NCI-H1092 (cell line): ENCODE results near the gene TPM3.
"Not testable (repeated sequence)": the region's sequence is repeated elsewhere in the genome, so short reads cannot be mapped to it uniquely, and the experiment has no call there.

Experiments
- DNase-seq: peaks from one replicate; lab custom pipeline; 2025; lab: John Stamatoyannopoulos, UW

The TPM3 gene

DNA sequence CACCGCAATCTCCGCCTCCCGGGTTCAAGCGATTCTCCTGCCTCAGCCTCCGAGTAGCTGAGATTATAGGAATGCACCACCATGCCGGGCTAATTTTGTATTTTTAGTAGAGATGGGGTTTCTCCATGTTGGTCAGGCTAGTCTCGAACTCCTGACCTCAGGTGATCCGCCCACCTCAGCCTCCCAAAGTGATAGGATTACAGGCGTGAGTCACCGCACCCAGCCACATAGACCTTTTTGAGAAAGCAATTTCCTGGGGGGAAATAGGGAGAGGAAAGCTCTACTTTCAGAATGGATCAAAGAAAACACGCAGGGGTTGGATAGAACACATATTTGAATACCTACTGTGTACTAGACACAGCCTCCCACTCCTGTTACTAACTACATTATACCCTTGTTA is 13.9 kb upstream of the TPM3 start:
- DNase-seq, result not testable (repeated sequence)

DNA sequence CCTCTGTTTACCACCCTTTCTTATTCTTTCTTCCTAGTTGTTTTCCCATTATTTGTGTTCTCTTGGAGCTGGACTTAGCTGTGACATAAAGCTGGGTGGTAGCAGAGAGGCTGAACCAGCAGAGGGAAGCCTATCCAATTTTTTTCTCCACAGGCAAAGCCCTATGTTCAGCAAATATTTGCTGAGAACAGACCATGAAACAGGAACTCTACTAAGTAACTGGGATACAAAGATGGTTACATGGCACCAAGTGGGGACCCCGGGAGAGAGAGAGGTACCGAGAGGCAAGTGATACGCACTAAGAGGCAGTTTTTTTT is 7.6 kb upstream of the TPM3 start:
- no peak for DNase-seq

DNA sequence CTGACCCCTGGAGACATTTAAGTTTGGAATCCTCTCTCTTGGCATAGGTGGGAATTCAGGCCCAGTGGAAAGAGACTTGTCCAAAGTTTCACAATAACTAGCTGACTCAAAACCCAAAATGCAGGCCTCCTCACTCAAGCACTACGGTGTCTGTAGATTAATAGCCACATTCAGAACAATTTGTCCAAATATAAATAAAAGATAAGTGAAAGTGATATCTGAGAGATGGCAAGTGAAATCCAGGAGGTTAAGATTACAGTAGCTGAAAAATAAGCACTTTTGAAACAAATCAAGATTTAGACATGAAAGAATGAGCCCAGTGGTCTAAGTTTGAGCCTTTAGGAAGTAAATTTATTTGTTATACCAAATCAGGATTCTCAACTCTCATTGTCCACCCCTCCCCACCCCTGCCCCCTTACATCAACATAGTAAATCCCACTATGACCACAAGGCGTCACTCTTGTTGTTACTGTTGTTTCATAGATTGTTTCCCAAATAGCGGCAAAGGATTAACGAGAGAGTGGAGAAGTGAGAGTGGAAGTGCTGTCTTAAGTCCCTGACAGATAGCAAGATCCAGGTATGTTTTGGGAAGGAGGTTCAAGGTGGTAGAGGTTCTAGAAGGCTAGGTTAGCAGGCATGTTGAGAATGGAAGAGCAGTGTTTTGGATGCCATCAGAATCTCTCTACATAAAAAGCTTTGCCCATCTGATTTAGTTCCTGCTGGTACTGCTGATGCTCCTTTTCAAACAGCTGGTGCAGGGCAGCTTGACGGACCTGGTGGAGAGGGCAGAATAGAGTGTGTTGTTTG is 7.1 kb upstream of the TPM3 start:
- peak; percentile 30 for DNase-seq

DNA sequence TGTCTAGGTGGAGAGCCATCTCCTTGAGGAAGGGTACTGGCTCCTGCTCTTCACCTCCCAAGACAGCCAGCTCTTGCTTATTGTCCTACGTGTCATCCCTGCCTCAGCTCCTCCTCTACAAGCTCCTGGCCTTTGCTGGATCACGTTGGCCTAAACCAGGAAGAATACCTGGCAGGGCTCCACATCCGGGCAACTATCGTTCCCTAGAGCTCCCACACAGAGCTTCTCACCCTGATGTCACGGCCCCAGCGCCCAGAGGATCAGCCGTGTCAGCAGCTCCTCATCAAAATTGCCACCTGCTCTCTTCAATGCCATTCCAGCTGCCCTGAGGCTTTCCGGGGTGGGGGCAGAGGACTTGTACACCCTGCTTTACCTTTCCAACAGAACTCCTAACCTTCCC is 1.9 kb upstream of the TPM3 start:
- DNase-seq, result peak; percentile 18

DNA sequence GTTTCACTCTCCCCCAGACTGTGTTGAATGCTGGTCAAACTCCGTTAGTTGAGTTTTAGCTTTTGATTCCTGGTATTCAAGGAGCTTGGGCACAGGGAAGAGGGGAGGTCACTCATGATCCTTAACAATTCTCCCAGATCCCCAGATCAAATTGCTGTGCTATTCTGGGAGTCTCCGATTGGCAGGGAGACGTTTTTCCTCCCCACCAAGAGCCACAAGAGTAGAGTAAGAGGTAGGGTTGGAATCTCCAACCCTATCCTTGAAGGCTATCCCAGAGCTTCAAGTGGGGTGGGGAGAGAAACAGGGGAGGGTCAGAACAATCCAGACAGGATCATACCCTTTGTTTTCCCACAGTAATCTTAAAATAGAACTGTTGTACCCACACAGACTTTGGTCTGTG is 576 bp upstream of the TPM3 start:
- no peak for DNase-seq

DNA sequence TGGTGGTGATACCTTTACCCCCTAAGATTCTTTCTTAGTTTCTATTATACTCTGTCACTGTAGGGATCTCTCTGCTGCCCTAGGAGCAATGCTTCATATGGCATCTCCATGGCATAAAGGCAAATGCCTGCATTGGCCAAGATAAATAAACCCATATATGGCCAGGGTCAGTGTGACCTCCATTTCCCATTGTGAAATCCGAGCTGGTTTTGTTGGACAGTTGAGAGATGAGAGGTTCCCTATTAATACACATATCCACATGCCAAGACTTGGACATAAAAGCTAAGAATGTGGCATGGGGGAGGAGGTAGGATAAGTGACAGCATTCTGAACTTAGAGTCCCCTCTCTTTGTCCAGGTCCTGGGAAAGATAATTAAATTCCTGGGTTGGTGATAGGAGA is 1.4 kb downstream of the TPM3 start:
- no peak for DNase-seq

DNA sequence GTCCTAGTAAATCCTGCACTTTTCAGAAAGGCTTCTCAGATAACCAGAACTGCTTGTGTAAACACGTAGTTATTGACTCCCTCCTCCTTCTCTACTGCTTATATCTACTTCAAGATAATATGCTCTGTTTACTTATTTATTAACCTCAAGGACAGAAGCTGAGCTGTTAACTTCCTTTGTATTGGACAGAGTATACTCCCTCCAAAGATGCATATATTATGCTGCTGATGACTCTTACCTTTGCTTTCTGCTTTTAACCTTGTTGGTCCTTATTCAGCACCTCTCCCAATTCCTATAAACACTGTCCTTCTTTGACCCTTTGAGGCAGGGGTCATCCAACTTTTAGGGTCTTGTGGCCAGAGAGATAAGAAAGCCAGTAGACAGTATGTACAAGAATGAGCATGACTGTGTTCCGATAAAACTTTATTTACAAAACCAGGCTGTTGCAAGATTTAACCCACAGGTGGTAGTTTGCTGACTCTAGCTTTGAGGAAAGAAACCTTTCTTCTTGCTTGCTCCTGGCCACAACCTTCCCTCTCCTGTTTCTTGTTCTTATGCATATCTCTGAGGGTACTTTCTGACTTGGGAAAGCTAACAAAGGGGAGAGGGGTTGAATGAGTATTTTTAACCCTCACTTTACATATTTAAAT is 4.9 kb downstream of the TPM3 start:
- DNase-seq, result no peak

DNA sequence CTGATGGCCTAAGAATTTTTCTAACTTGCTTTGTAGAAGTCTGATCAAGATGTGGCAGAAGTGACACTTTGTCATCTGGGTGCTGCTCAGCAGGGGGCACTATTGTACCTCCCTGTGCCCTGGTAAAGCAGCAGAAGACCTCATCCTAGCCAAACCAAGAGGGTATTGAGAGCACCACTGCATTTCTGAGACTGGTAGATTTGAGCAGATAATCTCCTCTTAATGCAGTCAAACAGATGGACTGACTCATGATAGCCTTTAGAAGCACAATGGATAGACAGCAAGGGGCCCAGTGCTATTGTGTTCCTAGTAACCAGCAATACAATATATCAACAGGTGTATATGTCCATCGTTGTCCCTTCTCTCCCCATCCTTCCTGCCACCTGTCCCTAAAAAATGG is 5.7 kb downstream of the TPM3 start:
- peak; percentile 48 for DNase-seq

DNA sequence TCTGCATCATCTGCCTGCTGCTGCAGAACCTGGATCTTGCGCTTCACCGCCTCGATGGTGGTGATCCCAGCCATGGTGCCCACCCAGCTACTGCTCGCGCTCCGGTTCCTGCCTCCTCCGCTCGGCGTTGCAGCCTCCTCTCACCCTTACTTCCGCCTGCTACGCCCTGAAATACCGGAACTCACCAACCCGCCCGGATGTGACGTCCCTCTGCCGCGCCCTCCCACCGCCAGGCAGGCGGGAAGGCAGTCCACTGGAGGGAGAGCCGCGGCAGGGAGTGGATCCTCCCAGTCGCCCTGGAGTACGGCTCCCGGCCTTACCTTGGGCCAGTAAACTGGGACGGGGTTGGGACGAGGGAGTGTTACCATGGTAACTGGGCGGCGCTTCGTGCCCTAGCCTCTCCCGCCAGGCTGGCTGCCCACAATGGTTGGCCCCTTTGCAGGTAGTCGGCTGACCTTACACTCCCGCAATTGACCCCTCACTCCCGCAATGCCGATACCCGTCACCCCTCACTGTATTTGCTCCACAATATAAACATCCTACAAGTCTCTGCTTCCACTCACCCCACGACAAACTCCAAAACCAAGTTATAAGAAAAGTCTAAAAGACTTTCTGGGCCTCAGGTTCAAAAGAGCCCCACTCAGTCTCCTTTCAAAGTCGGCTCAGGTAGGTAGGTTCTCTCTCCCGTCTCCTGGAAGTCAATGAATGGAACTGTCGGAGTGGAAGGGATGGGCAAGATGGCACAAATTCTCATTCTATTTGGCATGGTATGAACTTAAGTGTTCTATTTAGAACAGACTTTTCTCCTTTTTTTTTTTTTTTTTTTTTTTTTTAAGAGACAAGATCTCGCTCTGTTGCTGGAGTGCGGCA is 8.6 kb downstream of the TPM3 start:
- DNase-seq, result peak; percentile 99

DNA sequence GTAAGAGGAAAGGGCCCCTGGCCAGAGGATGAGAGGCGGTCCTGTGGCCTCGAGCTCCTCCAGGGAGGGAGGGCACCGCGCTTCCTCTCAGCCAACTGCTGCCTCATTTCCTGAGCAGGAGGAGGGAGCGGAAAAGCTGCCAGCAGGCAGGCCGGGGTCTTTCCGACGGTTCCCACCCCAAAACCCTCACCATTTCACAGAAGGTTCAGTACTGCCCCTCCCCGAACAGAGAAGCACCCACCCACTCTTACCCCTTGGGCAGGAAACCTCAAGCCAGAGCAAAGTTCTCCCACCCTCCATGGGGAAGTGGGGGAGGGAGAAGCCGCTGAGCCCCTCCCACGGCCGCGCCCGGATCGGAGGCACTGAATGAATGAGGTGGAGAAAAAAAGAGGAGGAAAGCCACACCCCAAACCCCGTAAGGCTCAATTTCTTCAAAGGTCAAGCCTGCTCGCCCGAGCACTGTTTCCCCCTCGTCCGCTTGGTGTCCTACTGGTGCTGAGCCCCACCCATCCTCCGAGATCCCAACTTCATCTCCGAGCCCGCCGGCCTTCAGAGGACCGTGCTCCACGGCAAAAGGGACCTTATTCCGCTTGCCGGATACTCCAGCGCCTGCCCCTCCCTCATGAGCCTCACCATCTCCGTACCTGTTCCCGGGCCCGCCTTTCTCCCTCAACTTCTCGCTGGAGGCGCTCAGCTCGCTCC is 9.4 kb downstream of the TPM3 start:
- DNase-seq, result no peak

DNA sequence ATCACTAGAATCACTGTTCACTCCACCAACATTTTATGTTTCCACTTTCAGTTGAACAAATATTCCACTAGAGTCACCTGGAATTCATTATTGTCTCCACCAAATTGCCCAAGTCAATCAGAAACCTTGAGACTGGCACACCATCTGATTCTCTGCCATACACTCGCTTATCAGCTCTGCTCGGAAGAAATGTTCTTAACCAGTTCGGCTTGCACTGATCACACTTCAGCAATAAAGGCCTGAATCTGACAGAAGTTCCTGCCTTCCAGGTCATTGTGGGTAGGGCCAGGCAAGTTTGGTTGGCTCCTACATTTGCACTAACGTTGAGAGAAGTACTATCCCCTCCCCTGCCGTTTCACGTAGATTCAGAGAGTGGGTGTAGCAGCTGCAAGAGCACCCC is 10.0 kb downstream of the TPM3 start:
- DNase-seq, result no peak

DNA sequence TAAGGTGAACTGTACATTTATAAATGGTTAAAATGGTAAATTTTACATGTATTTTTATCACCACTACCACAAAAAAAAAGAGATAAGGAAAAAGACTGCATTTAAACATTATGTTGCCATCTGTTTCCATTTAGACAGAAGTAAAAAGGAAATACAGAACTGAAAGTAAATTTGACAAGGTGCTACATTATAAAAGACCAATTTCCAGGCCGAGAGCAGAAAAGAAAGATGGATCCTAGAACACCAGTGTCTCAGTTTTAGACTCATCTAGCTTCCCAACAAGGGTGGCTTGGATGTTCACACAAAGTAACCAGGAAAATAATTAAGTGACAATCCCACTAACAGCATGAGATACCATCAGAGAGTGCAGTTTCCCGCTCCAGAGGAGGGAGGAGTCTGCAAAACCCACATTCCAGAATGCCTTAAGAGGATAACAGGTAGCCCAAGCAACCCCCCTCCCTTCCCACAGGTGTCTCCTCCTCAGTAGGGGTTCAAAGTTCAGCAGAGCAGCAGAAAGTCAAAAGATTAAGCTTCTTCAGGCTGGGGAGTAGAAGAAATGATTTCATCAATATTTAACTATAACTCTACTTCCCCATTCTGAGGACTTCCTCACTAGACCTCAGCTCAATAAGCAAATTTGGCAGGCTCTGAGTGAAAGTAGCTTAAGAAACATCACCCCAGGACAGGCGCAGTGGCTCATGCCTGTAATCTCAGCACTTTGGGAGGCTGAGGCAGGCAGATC is 11.8 kb downstream of the TPM3 start:
- DNase-seq, result no peak

DNA sequence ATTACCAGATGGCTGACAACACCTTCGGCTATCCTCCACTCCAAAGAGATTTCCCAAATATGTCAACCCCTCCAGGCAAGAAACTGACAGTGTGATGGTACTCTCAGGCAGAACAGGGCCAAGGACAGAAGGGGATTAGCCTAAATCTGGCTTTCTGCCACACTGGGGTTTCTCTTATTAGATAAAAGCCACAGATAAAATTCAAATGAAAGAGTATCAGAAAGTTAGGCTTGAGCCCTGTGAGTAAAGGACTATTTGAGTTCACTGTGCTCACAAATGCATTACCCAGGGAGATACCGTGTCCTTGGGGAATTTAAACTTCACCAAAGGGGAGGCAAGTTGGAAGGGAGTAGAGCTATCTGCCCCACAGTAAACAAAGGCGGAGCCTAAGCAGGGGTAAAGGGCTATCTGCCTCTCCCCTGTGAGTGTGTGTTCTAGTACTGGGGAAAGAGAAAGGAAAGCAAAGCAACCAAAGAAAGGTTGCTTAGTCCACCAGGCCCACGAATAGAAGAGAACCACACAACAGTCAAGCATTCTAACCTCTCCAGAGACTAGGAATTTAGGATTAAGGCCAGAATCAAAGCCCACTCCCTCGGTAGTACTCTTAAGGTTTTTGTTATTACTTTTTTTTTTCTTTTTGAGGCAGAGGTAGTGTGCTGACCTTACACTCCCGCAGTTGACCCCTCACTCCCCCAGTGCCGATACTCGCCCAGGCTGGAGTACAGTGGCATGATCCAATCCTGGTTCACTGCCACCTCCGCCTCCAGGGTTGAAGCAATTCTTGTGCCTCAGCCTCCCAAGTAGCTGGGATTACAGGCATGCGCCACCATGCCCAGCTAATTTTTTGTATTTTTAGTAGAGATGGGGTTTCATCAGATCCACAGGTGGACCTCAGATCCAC is 12.7 kb downstream of the TPM3 start:
- DNase-seq, result no peak

DNA sequence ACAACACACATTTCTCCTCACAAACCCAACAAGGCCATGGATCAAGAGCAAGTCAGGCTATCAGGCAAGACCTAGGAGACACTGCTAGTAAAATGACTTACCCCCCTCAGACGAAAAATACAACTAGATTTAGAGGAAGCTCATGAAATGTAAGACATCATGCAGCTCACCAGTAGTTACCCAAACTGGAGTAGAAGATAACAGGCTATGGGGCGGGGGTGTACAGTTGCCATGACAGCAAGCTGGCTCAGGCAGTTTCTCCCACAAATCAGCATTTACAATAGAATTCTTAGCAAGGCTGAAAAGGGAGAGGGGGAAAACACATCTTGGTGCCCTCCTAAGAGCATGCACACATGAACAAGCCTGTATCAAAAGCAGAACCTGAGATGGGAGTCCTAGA is 13.9 kb downstream of the TPM3 start:
- no peak for DNase-seq

DNA sequence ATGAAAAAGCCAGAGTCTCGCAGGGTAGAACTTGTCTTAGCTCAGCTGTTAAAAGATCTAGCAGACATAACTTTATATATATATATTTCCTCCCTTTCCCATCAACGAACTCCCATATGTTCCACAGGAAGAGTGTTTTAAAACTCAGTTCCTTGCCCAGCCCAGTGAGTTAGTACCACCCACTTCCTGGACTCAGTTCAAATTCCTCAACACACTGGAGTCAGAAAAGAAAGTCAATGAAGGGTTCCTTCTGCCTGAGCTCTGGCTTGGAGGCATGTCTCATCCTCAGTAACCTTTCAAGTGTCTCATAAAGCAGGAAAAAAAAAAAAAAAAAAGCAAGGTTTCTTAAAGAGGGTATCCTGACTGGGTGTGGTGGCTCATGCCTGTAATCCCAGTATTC is 15.6 kb downstream of the TPM3 start:
- no peak for DNase-seq

DNA sequence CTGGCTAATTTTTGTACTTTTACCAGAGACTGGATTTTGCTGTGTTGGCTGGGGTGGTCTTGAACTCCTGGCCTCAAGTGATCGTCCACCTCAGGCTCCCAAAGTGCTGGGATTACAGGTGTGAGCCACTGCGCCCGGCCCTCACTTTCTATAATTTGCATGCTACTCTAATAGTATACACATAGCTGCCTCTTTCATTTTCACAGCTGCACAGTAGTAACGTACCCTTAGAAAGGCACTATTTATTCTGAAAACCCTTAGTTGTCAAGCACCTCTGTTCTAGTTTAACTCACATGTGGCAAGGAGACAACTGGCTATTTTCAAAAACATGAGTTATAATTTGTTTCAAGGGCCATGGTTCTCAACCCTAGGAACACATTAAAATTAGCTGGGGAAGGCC is 17.2 kb downstream of the TPM3 start:
- no peak for DNase-seq

DNA sequence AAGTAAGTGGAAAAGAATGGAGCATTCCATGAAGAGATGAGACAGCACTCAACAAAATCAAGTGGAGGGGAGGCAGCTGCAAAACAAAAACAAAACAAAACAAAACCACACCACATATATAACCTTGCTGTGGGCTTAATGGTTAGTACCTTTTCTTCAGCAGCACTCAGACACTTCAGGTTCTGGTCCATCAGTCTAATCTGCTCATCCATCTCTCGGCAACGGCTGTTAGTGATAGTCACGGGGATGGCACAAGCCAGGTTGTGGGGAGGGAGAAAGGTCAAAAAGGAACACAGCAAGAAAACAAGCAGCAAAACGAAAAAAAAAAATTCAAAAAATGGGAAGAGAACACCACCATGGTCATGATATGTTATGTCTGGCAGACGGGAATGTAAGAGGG is 20.0 kb downstream of the TPM3 start:
- no peak for DNase-seq

DNA sequence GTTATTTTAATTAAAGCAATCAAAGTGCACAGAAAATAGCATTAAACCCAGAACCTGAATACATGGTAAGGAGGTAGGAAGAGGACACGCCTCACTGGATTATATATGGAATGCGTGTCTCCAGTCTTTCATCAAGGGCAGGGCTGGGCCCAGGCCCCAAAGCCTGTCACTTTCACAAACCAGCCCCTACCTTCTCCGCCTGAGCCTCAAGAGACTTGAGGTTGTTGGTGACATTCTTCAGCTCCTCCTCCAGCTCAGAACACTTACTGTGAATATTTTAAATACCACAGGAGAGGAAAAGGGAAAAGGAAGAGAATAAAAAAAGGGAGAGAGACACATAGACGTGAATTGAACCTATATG is 20.7 kb downstream of the TPM3 start:
- no peak for DNase-seq

DNA sequence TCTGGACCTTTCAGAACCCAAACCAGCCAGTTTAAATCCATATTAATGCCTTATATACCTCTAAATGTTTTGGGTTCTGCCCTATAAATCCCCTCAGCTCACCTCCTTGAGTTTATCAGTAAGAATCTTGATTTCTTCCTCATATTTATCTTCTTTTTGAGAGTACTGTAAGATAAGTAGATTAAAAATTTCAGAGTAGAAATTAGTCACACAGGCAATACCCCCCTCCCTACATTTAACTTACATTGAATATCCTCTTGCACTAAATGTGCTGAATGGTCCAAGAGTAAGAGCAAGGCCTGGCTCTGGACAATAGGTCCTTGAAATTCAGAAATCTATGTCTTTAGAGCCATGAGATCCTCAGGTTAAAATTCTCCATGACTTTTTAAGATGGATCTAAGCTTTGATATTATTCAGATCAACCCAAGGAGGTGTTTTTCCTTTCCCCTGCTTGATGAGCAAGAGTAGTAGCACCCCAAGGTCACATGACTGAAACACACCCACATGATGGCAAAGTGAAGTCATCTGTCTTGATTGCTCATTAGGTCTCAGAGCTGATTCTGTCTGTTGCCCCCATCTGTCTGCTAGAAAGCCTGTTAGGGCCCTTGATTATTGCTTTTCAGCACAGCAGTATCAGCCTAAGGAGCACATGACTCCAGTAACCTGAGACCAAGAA is 21.2 kb downstream of the TPM3 start:
- no peak for DNase-seq

DNA sequence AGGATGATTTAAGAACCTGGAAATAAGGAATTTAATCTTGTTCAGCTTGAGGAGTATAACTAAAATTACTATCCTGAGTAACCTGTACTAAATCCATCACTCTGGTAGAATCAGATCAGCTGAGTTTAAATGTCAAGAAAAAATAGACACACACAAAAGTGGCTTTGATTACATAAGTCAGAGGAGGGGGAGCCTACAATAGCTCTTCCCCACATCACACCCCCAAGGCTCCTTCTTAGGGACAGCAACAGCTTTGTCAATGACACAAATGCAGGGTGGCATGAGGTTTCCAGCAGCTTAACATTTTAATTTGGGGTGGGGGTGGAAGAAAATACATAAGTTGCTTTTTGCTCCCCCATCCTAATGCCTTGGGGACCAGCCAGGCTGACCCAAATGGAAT is 24.4 kb downstream of the TPM3 start:
- DNase-seq, result no peak
